ENCODE measurements around the gene SELENOO.

GRCh38 chr22:50205781-50206569, 5.2 kb downstream of the SELENOO start:
- no peak for TF ChIP-seq CTCF (IDR thresholded peaks at IDR 0.05; ENCODE audit: low read depth, low read length, poor library complexity, severe bottlenecking)
- TF ChIP-seq EZH2phosphoT487 (IDR thresholded peaks at IDR 0.05; ENCODE audit: borderline replicate concordance, low read length) = no peak
